Muscle of leg (tissue), 11 donors: Measurements from ENCODE around the gene SLC6A6. TPM values are rescaled to one million over a fixed set of nuclear protein-coding genes. Genes with fewer than 3 reads are reported as not detected.

ENCODE experiments used
- DNase-seq: peaks from one replicate; pipeline ENCODE4 v3.0.0; 2013
- H3K27ac ChIP-seq: one replicate; pipeline ENCODE4 v1.5.1; 2013; ENCODE audit warnings: mild to moderate bottlenecking, low read length, control low read depth
- H3K27me3 ChIP-seq: one replicate; pipeline ENCODE4 v1.6.1; 2013; ENCODE audit warnings: low read length; ENCODE audit not compliant: control insufficient read depth, insufficient read depth
- H3K36me3 ChIP-seq: one replicate; pipeline ENCODE4 v1.6.1; 2013; ENCODE audit warnings: low read length; ENCODE audit not compliant: control insufficient read depth, insufficient read depth
- H3K4me1 ChIP-seq: one replicate; pipeline ENCODE4 v1.6.1; 2013; ENCODE audit warnings: low read length; ENCODE audit not compliant: control insufficient read depth, insufficient read depth
- H3K4me3 ChIP-seq: one replicate; pipeline ENCODE4 v1.5.1; 2013; ENCODE audit warnings: low read length, control low read depth
- H3K9me3 ChIP-seq: replicated peaks from 2 replicates; pipeline ENCODE4 v1.6.1; 2013; ENCODE audit warnings: low read depth, low read length; ENCODE audit not compliant: control insufficient read depth
- WGBS: methylation state at CpG from one replicate; pipeline ENCODE4 v1.1.5; 2013; ENCODE audit warnings: missing lambda C conversion rate; ENCODE audit not compliant: insufficient coverage; 5-methylcytosine and 5-hydroxymethylcytosine counted together
- polyA plus RNA-seq, 8 donors: library from polyadenylated mRNA; unstranded; fragments of 120-200 nt; gene quantifications; one replicate each; pipeline versions ENCODE4 v1.2.1 to v1.2.3, GENCODE V29; 2013; ENCODE audit warnings: inconsistent platforms in 1 of 8, low replicate concordance in 1 of 8; ENCODE audit not compliant: insufficient read length in 8 of 8, insufficient read depth in 1 of 8
- total RNA-seq: library from RNA; stranded (reverse); fragments of 120-200 nt; gene quantifications from one replicate; pipeline ENCODE4 v1.2.4, GENCODE V29; 2013

The SLC6A6 gene
- total and polyA plus RNA-seq, 9 donors = 2.6 to 4.7 (median 4.0) TPM

DNA sequence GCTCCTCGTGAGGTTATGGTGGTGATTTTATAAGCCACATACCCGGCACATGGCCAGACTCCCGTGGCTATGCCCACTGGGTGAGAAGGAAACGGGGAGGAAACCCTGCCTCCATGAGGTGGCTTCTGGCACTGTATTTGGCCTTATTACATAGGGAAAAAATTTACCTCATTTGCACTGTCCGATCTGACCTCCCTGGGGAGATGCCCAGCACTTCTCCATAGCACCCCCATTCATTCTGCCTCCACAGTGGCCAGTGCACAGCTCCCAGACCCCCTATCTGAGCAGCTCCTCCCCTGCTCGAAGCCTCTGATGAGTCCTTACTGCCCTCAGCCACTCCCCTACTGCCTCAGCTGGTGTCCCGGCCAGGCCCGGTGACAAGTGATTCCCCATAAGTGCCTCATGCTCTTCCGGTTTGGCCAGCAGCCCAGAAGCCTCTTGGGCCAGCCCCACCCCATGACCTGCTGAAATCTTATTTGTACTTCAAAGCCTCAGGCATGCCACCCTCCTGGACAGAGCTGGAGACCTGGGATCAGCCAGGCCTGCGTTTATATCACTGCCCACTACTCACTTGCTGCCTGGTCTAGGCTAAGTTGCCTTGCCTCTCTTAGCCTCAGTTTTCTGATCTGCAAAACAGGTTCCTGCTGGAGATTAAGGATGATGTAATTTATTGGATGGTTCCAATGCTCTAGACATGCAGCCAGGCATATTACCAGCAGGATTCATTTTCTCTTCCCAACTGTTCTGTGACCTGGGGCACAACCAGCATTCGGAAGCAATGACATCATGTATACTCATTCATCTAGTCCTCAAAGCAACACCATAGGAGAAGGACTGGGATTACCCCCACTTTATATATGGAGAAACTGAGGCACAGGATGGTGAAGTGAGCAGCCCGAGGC, 30.6 kb upstream of the SLC6A6 start:
- Histone ChIP-seq H3K9me3 (no peaks in the 10 kb centered on the region), H3K4me1 (peaks cover 64% of the 10 kb centered on the region), H3K27ac (peak overlapping the region; percentile 69), H3K36me3 (no peaks in the 10 kb centered on the region), H3K27me3 (peaks cover 42% of the 10 kb centered on the region), H3K4me3 (no peak overlapping the region)
- DNase-seq = peak; percentile 84
- 40% methylated on average over 9 of the region's 12 CpGs for WGBS

DNA sequence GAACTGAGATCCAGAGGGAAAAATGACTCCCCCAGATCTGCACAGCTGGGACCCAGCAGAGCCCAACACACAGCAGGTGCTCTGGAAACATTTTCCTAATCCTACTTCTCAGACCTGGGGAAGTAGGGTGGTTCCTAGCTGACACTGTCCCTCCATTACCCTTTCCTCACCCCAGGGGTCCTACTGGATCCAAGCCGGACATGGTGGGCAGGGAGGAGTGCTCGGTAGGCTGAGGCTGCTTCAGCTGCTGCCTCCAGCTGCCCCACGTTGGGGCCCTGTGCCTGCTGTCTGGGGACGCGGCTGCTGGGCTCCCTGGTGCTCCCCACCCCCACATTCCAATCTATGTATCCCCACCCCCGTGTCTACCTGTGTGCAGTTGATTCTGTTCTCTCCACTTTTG, 29.8 kb upstream of the SLC6A6 start:
- H3K4me1 ChIP-seq = peaks cover 64% of the 10 kb centered on the region
- H3K36me3 ChIP-seq = no peaks in the 10 kb centered on the region
- H3K27me3 ChIP-seq = peaks cover 36% of the 10 kb centered on the region
- H3K4me3 ChIP-seq = no peak overlapping the region
- WGBS = 37% methylated on average over 5 of the region's 6 CpGs
- DNase-seq = no peak
- peak overlapping the region; percentile 69 for H3K27ac ChIP-seq
- H3K9me3 ChIP-seq = no peaks in the 10 kb centered on the region

DNA sequence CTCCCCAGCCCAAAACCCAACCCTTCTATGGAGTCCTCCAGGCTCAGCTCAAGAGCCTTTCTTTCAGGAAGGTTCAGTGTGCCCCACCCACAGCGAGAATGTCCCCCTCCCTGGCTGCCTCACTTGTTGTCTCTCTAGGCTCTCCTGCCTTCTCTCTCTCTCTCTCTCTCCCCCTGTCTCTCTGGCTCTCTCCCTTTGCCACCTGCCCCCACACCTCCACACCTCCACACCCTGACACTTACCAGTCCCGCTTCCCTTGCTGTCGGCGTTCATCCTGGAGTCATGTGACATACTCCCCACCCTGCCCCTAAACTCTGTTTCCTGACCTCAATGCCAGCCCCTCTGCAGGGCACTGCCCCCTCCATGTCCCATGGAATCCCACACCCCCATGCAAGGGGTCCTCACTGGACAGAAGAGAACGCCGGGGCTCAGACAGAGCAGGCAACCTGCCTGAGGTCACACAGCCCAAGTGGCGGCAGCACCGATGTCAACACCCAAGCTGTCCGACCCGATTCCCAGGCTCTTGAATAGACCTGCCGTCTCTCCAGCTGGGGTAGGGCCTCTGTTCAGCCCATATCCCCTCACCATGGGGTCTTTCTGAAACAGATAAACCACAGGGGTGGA, 28.5 kb upstream of the SLC6A6 start:
- Histone ChIP-seq H3K4me3 (no peak overlapping the region), H3K4me1 (peaks cover 64% of the 10 kb centered on the region), H3K27me3 (peaks cover 25% of the 10 kb centered on the region), H3K36me3 (no peaks in the 10 kb centered on the region), H3K27ac (peak overlapping the region; percentile 86), H3K9me3 (no peaks in the 10 kb centered on the region)
- 76% methylated on average over 10 of the region's 11 CpGs for WGBS
- no peak for DNase-seq

DNA sequence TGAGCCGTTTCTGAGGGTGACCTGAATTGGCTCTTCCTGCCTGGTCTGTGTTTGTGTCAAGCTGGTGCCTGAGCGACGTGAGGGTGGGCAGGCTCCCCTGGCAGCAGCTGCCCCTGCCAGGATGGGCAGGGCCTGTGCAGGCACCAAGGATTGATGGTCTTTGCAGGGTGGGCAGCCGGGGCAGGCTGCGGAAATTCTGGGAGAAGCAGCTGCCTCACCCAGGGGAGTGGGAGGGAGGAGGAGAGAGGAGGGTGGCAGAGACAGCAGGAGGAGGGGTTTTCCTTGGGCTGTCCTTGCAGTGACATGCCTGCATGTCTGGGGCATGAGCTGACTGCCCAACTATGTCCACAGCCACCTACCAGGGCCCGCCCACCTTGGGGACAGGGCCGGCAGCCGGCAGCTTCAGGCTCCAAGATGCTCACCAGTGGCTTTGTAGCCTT, 27.9 kb upstream of the SLC6A6 start:
- no peak overlapping the region for H3K4me3 ChIP-seq
- no peaks in the 10 kb centered on the region for H3K36me3 ChIP-seq
- 52% methylated on average over 5 of the region's 8 CpGs for WGBS
- no peaks in the 10 kb centered on the region for H3K9me3 ChIP-seq
- peaks cover 21% of the 10 kb centered on the region for H3K27me3 ChIP-seq
- peak overlapping the region; percentile 86 for H3K27ac ChIP-seq
- H3K4me1 ChIP-seq = peaks cover 65% of the 10 kb centered on the region
- DNase-seq = peak; percentile 76

DNA sequence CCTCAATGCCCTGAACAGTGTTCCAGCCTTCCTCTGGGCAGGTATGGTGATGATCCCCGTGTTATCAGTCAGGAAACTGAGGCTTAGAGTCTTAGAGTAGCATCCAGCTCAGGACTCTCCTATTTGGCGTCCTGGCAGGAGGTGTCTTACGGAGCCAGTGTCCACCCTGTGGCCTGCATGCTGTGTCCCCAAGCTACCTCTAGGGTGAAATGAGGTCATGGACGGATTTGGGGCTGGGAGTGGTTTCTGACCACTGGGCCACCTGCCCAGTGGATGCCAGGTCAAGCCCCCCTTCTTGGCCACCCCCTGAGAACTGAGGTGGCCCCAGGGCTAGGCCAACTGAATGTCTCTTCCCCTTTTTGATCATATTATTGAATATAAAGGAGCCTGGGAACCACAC, 27.2 kb upstream of the SLC6A6 start:
- no peak for DNase-seq
- Histone ChIP-seq H3K4me3 (no peak overlapping the region), H3K36me3 (no peaks in the 10 kb centered on the region), H3K27me3 (peaks cover 17% of the 10 kb centered on the region), H3K27ac (peak overlapping the region; percentile 86), H3K9me3 (no peaks in the 10 kb centered on the region), H3K4me1 (peaks cover 62% of the 10 kb centered on the region)
- WGBS = 56% methylated on average over 1 of the region's 4 CpGs

GRCh38 chr3:14376348-14377043, 25.9 kb upstream of the SLC6A6 start:
- H3K27me3 ChIP-seq = peaks cover 9% of the 10 kb centered on the region
- H3K4me3 ChIP-seq = no peak overlapping the region
- peaks cover 49% of the 10 kb centered on the region for H3K4me1 ChIP-seq
- H3K36me3 ChIP-seq = no peaks in the 10 kb centered on the region
- no peak overlapping the region for H3K27ac ChIP-seq
- no peak for DNase-seq
- no peaks in the 10 kb centered on the region for H3K9me3 ChIP-seq
- 47% methylated on average over 7 of the region's 9 CpGs for WGBS

DNA sequence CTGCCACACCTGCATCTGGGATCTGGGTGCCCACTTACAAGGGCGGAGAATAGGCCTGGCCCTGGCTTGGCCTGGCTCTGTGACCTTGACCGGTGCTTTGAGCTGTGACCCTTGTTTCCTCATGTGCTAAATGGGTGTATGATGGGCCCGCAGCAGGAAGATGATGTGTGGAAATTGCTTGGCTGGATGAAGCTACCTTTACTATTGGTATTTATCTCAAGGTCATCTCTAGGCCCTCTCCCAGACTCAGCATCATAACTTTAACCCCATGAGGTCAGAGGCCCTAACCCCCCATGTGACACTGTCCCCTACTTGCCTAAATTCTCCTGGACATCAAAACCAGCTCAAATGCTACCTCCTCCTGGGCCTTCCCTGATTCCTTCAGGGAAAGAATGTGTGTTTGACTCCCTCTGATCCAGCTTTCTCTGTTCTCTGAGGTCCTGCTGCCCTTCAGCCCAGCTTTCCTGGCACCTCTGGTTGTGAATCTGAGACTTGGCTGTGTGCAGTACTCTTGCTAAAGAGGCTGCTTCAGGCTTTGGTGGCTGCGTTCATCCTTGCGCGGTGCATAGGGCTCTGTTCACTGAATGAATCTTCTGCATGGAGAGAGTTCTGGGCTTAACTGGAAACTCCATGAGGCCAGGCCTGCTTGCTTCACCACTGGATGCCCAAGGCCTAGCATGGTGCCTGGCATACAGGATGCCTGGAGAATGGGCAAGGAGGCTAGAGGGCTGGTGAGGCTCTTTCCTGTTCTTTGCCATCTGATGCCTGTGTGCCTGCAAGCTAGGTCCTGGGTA, 25.2 kb upstream of the SLC6A6 start:
- Histone ChIP-seq H3K27ac (no peak overlapping the region), H3K27me3 (peaks cover 9% of the 10 kb centered on the region), H3K36me3 (no peaks in the 10 kb centered on the region), H3K4me1 (peaks cover 42% of the 10 kb centered on the region), H3K4me3 (no peak overlapping the region), H3K9me3 (no peaks in the 10 kb centered on the region)
- 87% methylated on average over 4 of the region's 6 CpGs for WGBS
- DNase-seq = no peak

DNA sequence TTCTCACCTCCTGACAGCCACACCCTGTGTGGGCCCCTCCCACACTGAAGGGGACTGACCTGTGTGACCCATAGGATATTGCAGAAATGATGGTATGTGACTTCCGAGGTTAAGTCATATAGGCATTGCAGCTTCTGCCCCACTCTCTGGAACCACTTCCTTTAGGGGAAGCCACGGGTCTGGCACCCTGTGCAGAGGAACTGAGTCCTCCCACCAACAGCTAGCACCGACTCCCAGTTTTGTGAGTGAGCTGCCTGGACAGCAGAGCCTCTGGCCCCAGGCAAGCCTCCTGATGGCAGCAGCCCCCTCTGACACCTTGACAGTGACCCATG, 24.6 kb upstream of the SLC6A6 start:
- no peaks in the 10 kb centered on the region for H3K36me3 ChIP-seq
- H3K9me3 ChIP-seq = no peaks in the 10 kb centered on the region
- WGBS = 56% methylated on average over 2 of the region's 3 CpGs
- no peak overlapping the region for H3K27ac ChIP-seq
- H3K4me1 ChIP-seq = peaks cover 36% of the 10 kb centered on the region
- peaks cover 14% of the 10 kb centered on the region for H3K27me3 ChIP-seq
- DNase-seq = peak; percentile 38
- H3K4me3 ChIP-seq = no peak overlapping the region

DNA sequence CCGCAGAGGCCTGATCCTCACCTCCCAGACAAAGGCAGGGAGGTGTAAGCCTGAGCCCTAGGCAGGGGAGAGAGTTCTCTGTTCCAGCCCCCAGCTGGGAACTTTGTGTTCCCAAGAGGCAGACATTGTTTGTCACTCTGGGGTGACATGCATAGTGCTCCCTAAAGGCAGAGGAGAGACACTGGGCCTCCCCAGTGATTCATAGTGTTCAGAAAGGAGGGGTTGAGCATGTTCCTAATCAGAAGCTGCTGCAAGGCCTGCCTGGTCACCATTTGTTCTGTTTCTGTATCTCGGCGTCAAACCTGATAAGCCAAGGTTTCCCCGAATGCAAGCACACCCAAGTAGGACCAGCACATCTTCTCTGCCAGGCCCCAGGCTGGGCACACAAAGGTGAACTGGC, 24.0 kb upstream of the SLC6A6 start:
- Histone ChIP-seq H3K9me3 (no peaks in the 10 kb centered on the region), H3K27ac (no peak overlapping the region), H3K27me3 (peaks cover 11% of the 10 kb centered on the region), H3K4me3 (no peak overlapping the region), H3K4me1 (peaks cover 30% of the 10 kb centered on the region), H3K36me3 (no peaks in the 10 kb centered on the region)
- no peak for DNase-seq
- WGBS = 72% methylated on average over 3 of the region's 4 CpGs
